ENCODE measurements around the gene DYNLRB2. TPM values are rescaled to one million over a fixed set of nuclear protein-coding genes. Genes with fewer than 3 reads are reported as not detected.

DYNLRB2 gene
- total and polyA plus RNA-seq, 2 of the 13 experiments (the other 11 are each of a cell fraction or from before 2014, with no cell fraction given): not detected

GRCh38 chr16:80540516-80541305 lies at the start of gene DYNLRB2 (continued):
- TF ChIP-seq ZNF414 (CRISPR knock-in tag; IDR thresholded peaks at IDR 0.05) (no peak), MBNL3 (CRISPR knock-in tag; conservative IDR thresholded peaks at IDR 0.05) (no peak), THYN1 (CRISPR knock-in tag; IDR thresholded peaks at IDR 0.05; ENCODE audit: borderline replicate concordance, low read depth) (no peak), SIN3B (IDR thresholded peaks at IDR 0.05; ENCODE audit: low read length) (0 out of 2 replicates have a peak, but pooled peaks have one; percentile 34), KAT7 (CRISPR knock-in tag; IDR thresholded peaks at IDR 0.05; ENCODE audit: borderline replicate concordance) (no peak), ZEB1 (IDR thresholded peaks at IDR 0.05; ENCODE audit: insufficient replicate concordance, low read depth) (peak; percentile 63), E2F1 (CRISPR knock-in tag; IDR thresholded peaks at IDR 0.05) (peak; percentile 84), DMAP1 (CRISPR knock-in tag; IDR thresholded peaks at IDR 0.05) (peak; percentile 37; the same call in 1 of the 2 replicates), HMG20A (CRISPR knock-in tag; IDR thresholded peaks at IDR 0.05; ENCODE audit: borderline replicate concordance) (no peak), ZNF740 (CRISPR knock-in tag; IDR thresholded peaks at IDR 0.05) (0 out of 2 replicates have a peak, but pooled peaks have one; percentile 34), GMEB1 (CRISPR knock-in tag; IDR thresholded peaks at IDR 0.05; ENCODE audit: borderline replicate concordance) (peak; percentile 77; the same call in 1 of the 2 replicates), ZNF576 (CRISPR knock-in tag; IDR thresholded peaks at IDR 0.05) (no peak), RELA (CRISPR knock-in tag; IDR thresholded peaks at IDR 0.05) (no peak), ZNF468 (CRISPR knock-in tag; IDR thresholded peaks at IDR 0.05) (no peak), NR2F2 (IDR thresholded peaks at IDR 0.05; ENCODE audit: borderline replicate concordance, low read depth) (no peak), HMGA1 (CRISPR knock-in tag; conservative IDR thresholded peaks at IDR 0.05) (no peak), ZNF329 (CRISPR knock-in tag; IDR thresholded peaks at IDR 0.05; ENCODE audit: low read depth) (peak; percentile 39; the same call in 1 of the 2 replicates), ZNF691 (CRISPR knock-in tag; IDR thresholded peaks at IDR 0.05; ENCODE audit: borderline replicate concordance, low read depth) (peak; percentile 79; the same call in 1 of the 2 replicates), ZMYM3 (CRISPR knock-in tag; IDR thresholded peaks at IDR 0.05) (peak; percentile 76; the same call in 1 of the 2 replicates), HIVEP1 (CRISPR knock-in tag; IDR thresholded peaks at IDR 0.05) (peak; percentile 82), BHLHE40 (IDR thresholded peaks at IDR 0.05; ENCODE audit: low read length) (0 out of 2 replicates have a peak, but pooled peaks have one; percentile 20), SP5 (CRISPR knock-in tag; IDR thresholded peaks at IDR 0.05; ENCODE audit: borderline replicate concordance, low read depth) (no peak; the same call in 1 of the 2 replicates), NONO (IDR thresholded peaks at IDR 0.05) (no peak), NONO (CRISPR knock-in tag; conservative IDR thresholded peaks at IDR 0.05) (peak; percentile 90), ZNF331 (CRISPR knock-in tag; IDR thresholded peaks at IDR 0.05) (peak; percentile 77; the same call in 1 of the 2 replicates), DNMT1 (CRISPR knock-in tag; IDR thresholded peaks at IDR 0.05) (no peak; the same call in 1 of the 2 replicates)

Measured in HepG2 (cell line).